HEK293T (cell line): ENCODE results near the gene RP9.

Experiments used
- CTCF ChIA-PET: fragments of 350-600 bp; formaldehyde crosslinking; extraction: SDS; loops from one replicate; lab custom pipeline; 2021; ENCODE audit warnings: antibody characterized with exemption, inconsistent platforms; lab: Yijun Ruan, JAX
- POLR2A ChIA-PET: fragments of 350-600 bp; formaldehyde crosslinking; extraction: SDS; loops from one replicate; lab custom pipeline; 2020; ENCODE audit warnings: antibody characterized with exemption, inconsistent platforms; lab: Yijun Ruan, JAX
- DNase-seq: peaks from one replicate; pipeline ENCODE4 v3.0.0; 2012; ENCODE audit warnings: mixed read lengths; ENCODE audit errors: extremely low spot score
- ARNT ChIP-seq: fragments of 450-650 bp; IDR thresholded peaks from 2 replicates; pipeline ENCODE4 v1.6.1; 2017; ENCODE audit warnings: mild to moderate bottlenecking
- BHLHE40 ChIP-seq: fragments of 450-650 bp; IDR thresholded peaks from 2 replicates; pipeline ENCODE4 v1.6.1; 2016; ENCODE audit warnings: mild to moderate bottlenecking, moderate library complexity, borderline replicate concordance
- CTBP1 ChIP-seq: fragments of 450-650 bp; IDR thresholded peaks from 2 replicates; pipeline ENCODE4 v1.6.1; 2016; ENCODE audit warnings: borderline replicate concordance
- ELF4 ChIP-seq: fragments of 450-650 bp; IDR thresholded peaks from 2 replicates; pipeline ENCODE4 v1.6.1; 2017; ENCODE audit warnings: antibody characterized with exemption
- FOXA1 ChIP-seq: fragments of 450-650 bp; IDR thresholded peaks from 2 replicates; pipeline ENCODE4 v1.6.1; 2016; ENCODE audit warnings: mild to moderate bottlenecking
- FOXK2 ChIP-seq: fragments of 450-650 bp; IDR thresholded peaks from 2 replicates; pipeline ENCODE4 v1.6.1; 2016; ENCODE audit warnings: mild to moderate bottlenecking
- FOXM1 ChIP-seq: fragments of 450-650 bp; IDR thresholded peaks from 2 replicates; pipeline ENCODE4 v1.6.1; 2017; ENCODE audit warnings: mild to moderate bottlenecking, borderline replicate concordance
- HDGF ChIP-seq: fragments of 450-650 bp; IDR thresholded peaks from 2 replicates; pipeline ENCODE4 v1.6.1; 2017; ENCODE audit warnings: antibody characterized with exemption, borderline replicate concordance
- L3MBTL2 ChIP-seq: fragments of 450-650 bp; conservative IDR thresholded peaks from 2 replicates; pipeline ENCODE4 v1.6.1; 2016; ENCODE audit warnings: mild to moderate bottlenecking
- LEF1 ChIP-seq: fragments of 450-650 bp; IDR thresholded peaks from 2 replicates; pipeline ENCODE4 v1.6.1; 2017; ENCODE audit warnings: mild to moderate bottlenecking, borderline replicate concordance
- NFRKB ChIP-seq: fragments of 450-650 bp; IDR thresholded peaks from 2 replicates; pipeline ENCODE4 v1.6.1; 2016; ENCODE audit warnings: mild to moderate bottlenecking, moderate library complexity
- PKNOX1 ChIP-seq: fragments of 450-650 bp; IDR thresholded peaks from 2 replicates; pipeline ENCODE4 v1.6.1; 2016
- SP1 ChIP-seq: fragments of 450-650 bp; IDR thresholded peaks from 2 replicates; pipeline ENCODE4 v1.6.1; 2017
- SUZ12 ChIP-seq: fragments of 450-650 bp; IDR thresholded peaks from 2 replicates; pipeline ENCODE4 v1.6.1; 2016; ENCODE audit warnings: mild to moderate bottlenecking
- TARDBP ChIP-seq: fragments of 450-650 bp; IDR thresholded peaks from 2 replicates; pipeline ENCODE4 v1.6.1; 2016
- ZNF384 ChIP-seq: fragments of 450-650 bp; IDR thresholded peaks from 2 replicates; pipeline ENCODE4 v1.6.1; 2016

Gene RP9

DNA sequence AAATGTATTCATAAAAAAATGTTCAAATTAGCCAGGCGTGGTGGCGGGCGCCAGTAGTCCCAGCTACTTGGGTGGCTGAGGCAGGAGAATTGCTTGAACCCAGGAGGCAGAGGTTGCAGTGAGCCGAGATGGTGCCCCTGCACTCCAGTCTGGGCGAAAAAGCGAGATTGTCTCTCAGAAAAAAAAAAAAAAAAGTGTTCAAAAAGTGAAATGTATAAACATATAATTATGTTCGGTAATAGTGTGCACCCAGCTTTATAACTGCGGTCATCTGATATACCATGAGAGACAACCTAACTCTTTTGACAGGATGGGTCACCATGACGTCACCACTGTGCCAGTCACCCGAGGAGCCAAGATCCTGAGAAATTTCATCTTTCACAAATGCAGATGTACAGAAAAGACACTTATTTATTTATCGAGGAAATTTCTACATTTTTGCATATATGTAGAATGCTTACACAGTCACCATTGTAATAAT lies 594 bp upstream of the RP9 start:
- DNase-seq, result no peak
- TF ChIP-seq SUZ12 (no peak), HDGF (no peak), LEF1 (no peak), TARDBP (no peak), ZNF384 (no peak), PKNOX1 (no peak)
- POLR2A ChIA-PET, result interaction anchor here (1.1 to 1.9 kb wide), 2 partner anchors 20 to 47 kb away, joined by 3 to 6 read pairs; partner anchors contain the start of gene NT5C3A
- CTCF ChIA-PET, result interaction anchor here (0.5 kb wide), 1 partner anchor 613 kb away, joined by 3 read pairs; no protein-coding TSS in a partner anchor

- CTCF ChIA-PET, result interaction anchor here (0.7 to 1.2 kb wide), 4 partner anchors 172 to 892 kb away, joined by 3 to 5 read pairs (median 3); no protein-coding TSS in a partner anchor
- TF ChIP-seq PKNOX1, result no peak
- TF ChIP-seq ZNF384, result no peak
- TF ChIP-seq SP1, result no peak
- no peak for TF ChIP-seq ARNT
- no peak for TF ChIP-seq BHLHE40
- TF ChIP-seq SUZ12, result no peak
- no peak for TF ChIP-seq FOXK2
- no peak for TF ChIP-seq LEF1
- no peak for TF ChIP-seq CTBP1
- TF ChIP-seq ELF4, result no peak
- no peak for TF ChIP-seq TARDBP
- no peak for TF ChIP-seq FOXM1
- TF ChIP-seq HDGF, result no peak
- no peak for TF ChIP-seq FOXA1
- no peak for DNase-seq
- POLR2A ChIA-PET, result interaction anchor here (1.0 to 1.9 kb wide), 6 partner anchors 18 to 418 kb away, joined by 3 to 6 read pairs (median 4); partner anchors contain the start of genes FKBP9 and NT5C3A
These were observed 625 bp downstream of the RP9 start for GRCh38 chr7:33108554-33109004.

DNA sequence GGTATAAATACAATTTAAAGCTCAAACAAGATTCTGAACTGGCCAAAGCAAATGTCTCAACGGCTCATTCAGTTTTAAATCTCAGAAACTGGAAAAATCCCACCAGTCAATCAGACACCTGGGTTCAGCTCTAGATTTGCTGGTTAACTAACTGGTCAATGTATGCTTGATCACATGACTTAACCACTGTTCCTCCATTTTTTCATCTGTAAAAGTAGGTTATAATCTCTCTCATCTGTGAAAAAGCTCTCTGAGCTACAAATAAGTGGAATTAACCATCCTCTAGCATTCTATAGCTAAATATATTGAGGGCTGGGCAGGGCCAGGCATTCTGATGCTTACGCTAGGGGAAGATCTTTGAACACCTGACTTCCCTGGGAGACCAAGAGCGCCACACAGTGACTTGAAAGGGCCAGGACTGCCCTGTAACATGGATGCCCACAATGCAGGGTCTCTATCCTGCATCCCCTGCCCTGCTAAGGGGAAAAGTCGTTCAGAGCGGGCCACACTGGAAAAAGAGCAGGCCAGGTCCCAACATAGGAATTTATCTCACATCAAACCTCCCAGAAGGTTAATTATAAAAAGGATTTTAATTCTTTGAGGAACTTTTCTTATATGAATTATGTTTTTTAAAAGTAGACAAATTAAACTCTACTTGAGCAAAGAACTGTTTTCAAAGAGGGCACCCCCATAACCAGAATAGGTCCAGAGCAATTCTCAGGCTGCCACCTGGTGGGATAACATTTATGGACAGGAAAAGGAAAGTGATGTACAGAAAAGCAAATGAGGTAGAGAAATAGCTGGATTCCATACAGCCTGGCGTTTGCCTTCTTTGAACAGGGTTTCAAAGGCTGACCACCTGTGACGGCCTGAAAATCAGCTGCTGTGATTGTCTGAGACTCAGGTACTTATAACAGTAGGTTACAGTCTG lies 1.8 kb downstream of the RP9 start:
- no peak for TF ChIP-seq SP1
- TF ChIP-seq FOXA1, result no peak
- TF ChIP-seq NFRKB, result no peak
- TF ChIP-seq L3MBTL2, result no peak
- no peak for TF ChIP-seq FOXM1
- TF ChIP-seq CTBP1, result no peak
- TF ChIP-seq FOXK2, result no peak
- TF ChIP-seq TARDBP, result no peak
- no peak for TF ChIP-seq LEF1
- no peak for TF ChIP-seq ZNF384
- TF ChIP-seq ELF4, result no peak
- TF ChIP-seq PKNOX1, result no peak
- no peak for TF ChIP-seq BHLHE40
- TF ChIP-seq HDGF, result no peak
- no peak for TF ChIP-seq ARNT
- DNase-seq, result peak; percentile 26
- ChIA-PET CTCF (interaction anchor here (0.6 to 1.2 kb wide), 2 partner anchors 170 to 428 kb away, joined by 3 read pairs; no protein-coding TSS in a partner anchor), POLR2A (interaction anchor here (1.1 to 1.9 kb wide), 4 partner anchors 37 to 417 kb away, joined by 3 to 6 read pairs (median 4); partner anchors contain the start of genes FKBP9 and NT5C3A)

- no peak for DNase-seq
- CTCF ChIA-PET, result no interaction called here
- no peak for TF ChIP-seq ELF4
- no peak for TF ChIP-seq NFRKB
- no peak for TF ChIP-seq SP1
- TF ChIP-seq HDGF, result no peak
- TF ChIP-seq FOXA1, result no peak
- TF ChIP-seq SUZ12, result no peak
- TF ChIP-seq BHLHE40, result no peak
- no peak for TF ChIP-seq ZNF384
- POLR2A ChIA-PET, result no interaction called here
These were observed 7.3 kb downstream of the RP9 start for GRCh38 chr7:33101906-33102305.

DNA sequence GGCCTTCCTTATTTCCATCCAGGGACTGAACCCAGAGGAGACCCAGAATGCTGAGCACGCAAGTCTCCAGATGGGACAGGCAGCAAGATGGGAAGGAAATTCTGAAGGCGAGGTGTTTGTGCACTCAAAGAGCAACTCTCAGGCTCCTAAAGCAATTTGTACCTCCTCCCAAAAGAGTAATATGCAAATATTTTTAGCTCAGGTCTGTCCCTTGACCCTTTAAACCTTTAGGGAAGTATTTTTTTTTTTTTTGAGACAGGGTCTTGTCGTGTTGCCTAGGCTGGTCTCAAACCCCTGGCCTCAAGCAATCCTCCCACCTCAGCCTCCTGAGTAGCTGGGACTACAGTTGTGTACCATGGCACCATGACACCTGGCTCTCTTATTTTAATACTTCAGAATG lies 8.4 kb downstream of the RP9 start:
- POLR2A ChIA-PET, result no interaction called here
- DNase-seq, result no peak
- CTCF ChIA-PET, result no interaction called here
- TF ChIP-seq BHLHE40, result no peak
- no peak for TF ChIP-seq SUZ12
- no peak for TF ChIP-seq ZNF384
- TF ChIP-seq FOXK2, result no peak
- no peak for TF ChIP-seq LEF1
- TF ChIP-seq ELF4, result no peak
